A172 (cell line): ENCODE results near the gene EPHA1. TPM values are rescaled to one million over a fixed set of nuclear protein-coding genes. Genes with fewer than 3 reads are reported as not detected.

Experiments used
- DNase-seq: peaks from one replicate; pipeline ENCODE4 v3.0.0-alpha.2; 2015; ENCODE audit warnings: low spot score
- total RNA-seq: library from RNA; depleted of rRNA; stranded (reverse); fragments of >200 nt; shearing (Covaris generic); gene quantifications from 2 replicates; pipeline ENCODE4 v1.2.3, GENCODE V29; 2014

Gene EPHA1
- total RNA-seq, 1 experiment from 2014 or later, result 0.03 TPM

GRCh38 chr7:143374561-143374960 lies 34.1 kb downstream of the EPHA1 start:
- no peak for DNase-seq

- no peak for DNase-seq
Observed at GRCh38 chr7:143373255-143373794, 35.3 kb downstream of the EPHA1 start.

GRCh38 chr7:143372070-143372469 lies 36.6 kb downstream of the EPHA1 start:
- DNase-seq, result peak; percentile 81

GRCh38 chr7:143369678-143370651 lies 38.7 kb downstream of the EPHA1 start:
- no peak for DNase-seq

- DNase-seq, result no peak
Observed at GRCh38 chr7:143368387-143368786, 40.3 kb downstream of the EPHA1 start.

GRCh38 chr7:143367972-143368371 lies 40.7 kb downstream of the EPHA1 start:
- DNase-seq, result peak; percentile 94

- no peak for DNase-seq
Observed at GRCh38 chr7:143363016-143363937, 45.4 kb downstream of the EPHA1 start.

GRCh38 chr7:143362131-143363015 lies 46.3 kb downstream of the EPHA1 start, which contains the start of gene FAM131B:
Gene FAM131B (minus strand): TSS chr7:143362713. CDS start chr7:143362603, 110 bp downstream.
- no peak for DNase-seq

- no peak for DNase-seq
Observed at GRCh38 chr7:143361552-143362130, 47.0 kb downstream of the EPHA1 start.

- no peak for DNase-seq
Observed at GRCh38 chr7:143360788-143361551, 47.7 kb downstream of the EPHA1 start.

- no peak for DNase-seq
Observed at GRCh38 chr7:143359771-143360353, 48.8 kb downstream of the EPHA1 start.

- DNase-seq, result no peak
Observed at GRCh38 chr7:143358626-143359025, 50.0 kb downstream of the EPHA1 start.

GRCh38 chr7:143356414-143357050 lies 52.1 kb downstream of the EPHA1 start:
- DNase-seq, result no peak

GRCh38 chr7:143355450-143356385 lies 52.9 kb downstream of the EPHA1 start:
- no peak for DNase-seq

GRCh38 chr7:143354965-143355364 lies 53.7 kb downstream of the EPHA1 start:
- DNase-seq, result no peak

GRCh38 chr7:143354376-143354775 lies 54.3 kb downstream of the EPHA1 start:
- no peak for DNase-seq

GRCh38 chr7:143352531-143353002 lies 56.1 kb downstream of the EPHA1 start:
- DNase-seq, result no peak

GRCh38 chr7:143351574-143351973 lies 57.1 kb downstream of the EPHA1 start:
- no peak for DNase-seq
